Measurements from ENCODE around the gene ZBTB8B.

The ZBTB8B gene

GRCh38 chr1:32464191-32464715 is 619 bp upstream of the ZBTB8B start:
- peak; percentile 37 for DNase-seq (ENCODE audit: low read depth)
- peak overlapping the region; percentile 48 for H3K4me3 ChIP-seq (ENCODE audit: low read length)
- no peak for TF ChIP-seq CTCF (IDR thresholded peaks at IDR 0.05; ENCODE audit: insufficient read depth, low read depth, low read length, missing control alignments)

DNA sequence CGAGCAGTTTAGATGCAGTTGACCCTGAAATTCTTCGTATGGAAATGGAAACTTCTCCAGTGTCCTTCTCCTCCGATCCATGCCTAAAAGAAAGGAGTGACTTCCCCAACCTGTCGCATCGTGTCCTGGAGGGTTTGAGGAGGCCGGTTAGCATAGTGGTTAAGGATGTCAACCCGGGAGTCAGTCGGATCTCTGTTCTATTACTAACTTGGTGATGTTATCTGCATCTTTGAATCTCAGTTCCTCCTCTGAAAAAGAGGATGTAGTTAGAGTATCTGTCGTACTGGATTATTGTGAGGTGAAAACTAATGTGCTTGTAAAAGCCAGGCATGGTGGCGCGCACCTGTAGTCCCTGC is 684 bp downstream of the ZBTB8B start:
- H3K4me3 ChIP-seq (ENCODE audit: low read length): no peak overlapping the region
- DNase-seq (ENCODE audit: low read depth): no peak
- no peak for TF ChIP-seq CTCF (IDR thresholded peaks at IDR 0.05; ENCODE audit: insufficient read depth, low read depth, low read length, missing control alignments)

DNA sequence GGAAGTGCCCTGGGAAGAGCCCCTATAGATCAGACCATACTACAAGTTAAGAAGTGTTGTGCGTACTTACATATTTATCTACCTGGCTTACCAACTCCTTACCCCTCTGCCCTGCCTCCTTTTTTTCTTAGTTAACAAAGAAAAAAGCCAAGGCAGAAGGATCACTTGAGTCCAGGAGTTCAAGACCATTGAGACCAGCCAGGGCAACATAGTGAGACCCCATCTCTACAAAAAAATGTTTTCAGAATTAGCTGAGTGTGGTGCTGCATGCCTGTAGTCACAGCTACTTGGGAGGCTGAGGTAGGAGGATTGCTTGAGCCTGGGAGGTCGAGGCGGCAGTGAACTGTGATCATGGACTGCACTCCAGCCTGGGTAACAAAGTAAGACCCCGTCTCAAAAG is 1.9 kb downstream of the ZBTB8B start:
- no peak overlapping the region for H3K4me3 ChIP-seq (ENCODE audit: low read length)
- DNase-seq (ENCODE audit: low read depth): no peak
- no peak for TF ChIP-seq CTCF (IDR thresholded peaks at IDR 0.05; ENCODE audit: insufficient read depth, low read depth, low read length, missing control alignments)

DNA sequence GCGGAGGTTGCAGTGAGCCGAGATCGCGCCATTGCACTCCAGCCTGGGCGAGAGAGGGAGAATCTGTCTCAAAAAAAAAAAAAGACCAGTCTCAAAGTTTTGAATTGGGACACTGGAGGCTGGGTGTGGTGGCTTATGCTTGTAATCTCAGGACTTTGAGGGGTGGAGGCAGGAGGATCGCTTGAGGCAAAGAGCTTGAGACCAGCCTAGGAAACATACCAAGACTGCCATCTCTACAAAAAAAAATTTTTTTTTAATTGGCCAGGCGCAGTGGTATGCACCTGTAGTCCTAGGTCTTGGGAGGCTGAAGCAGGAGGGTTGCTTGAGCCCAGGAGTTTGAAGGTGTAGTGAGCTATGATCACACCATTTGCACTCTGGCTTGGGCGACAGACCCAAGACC is 3.9 kb downstream of the ZBTB8B start:
- no peak for TF ChIP-seq CTCF (IDR thresholded peaks at IDR 0.05; ENCODE audit: insufficient read depth, low read depth, low read length, missing control alignments)
- no peak overlapping the region for H3K4me3 ChIP-seq (ENCODE audit: low read length)
- no peak for DNase-seq (ENCODE audit: low read depth)

GRCh38 chr1:32470431-32470830 is 5.6 kb downstream of the ZBTB8B start:
- TF ChIP-seq CTCF (IDR thresholded peaks at IDR 0.05; ENCODE audit: insufficient read depth, low read depth, low read length, missing control alignments): no peak
- no peak for DNase-seq (ENCODE audit: low read depth)
- H3K4me3 ChIP-seq (ENCODE audit: low read length): no peak overlapping the region

DNA sequence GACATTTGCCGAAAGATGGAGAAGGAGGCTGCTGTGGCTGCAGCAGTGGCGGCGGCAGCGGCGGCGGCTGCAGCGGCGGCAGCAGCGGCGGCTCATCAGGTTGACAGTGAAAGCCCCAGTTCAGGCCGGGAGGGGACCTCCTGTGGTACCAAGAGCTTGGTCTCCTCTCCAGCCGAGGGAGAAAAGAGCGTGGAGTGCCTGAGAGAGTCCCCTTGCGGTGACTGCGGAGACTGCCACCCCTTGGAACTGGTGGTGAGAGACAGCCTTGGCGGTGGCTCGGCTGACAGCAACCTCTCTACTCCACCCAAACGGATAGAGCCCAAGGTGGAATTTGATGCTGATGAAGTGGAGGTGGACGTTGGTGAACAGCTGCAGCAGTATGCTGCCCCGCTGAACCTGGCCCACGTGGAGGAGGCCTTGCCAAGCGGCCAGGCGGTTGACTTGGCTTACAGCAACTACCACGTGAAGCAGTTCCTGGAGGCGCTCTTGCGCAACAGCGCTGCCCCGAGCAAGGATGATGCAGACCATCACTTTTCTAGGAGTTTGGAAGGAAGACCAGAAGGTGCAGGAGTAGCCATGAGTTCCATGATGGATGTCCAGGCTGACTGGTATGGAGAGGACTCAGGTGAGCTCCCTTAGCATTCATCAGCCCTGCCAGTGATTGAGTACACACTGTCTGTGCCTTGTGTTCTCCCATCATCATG is 6.3 kb downstream of the ZBTB8B start:
- DNase-seq (ENCODE audit: low read depth): no peak
- H3K4me3 ChIP-seq (ENCODE audit: low read length): no peak overlapping the region

More for the DNA sequence above, 6.3 kb downstream of the ZBTB8B start:
- no peak for TF ChIP-seq CTCF (IDR thresholded peaks at IDR 0.05; ENCODE audit: insufficient read depth, low read depth, low read length, missing control alignments)

All from epithelial cell of esophagus (primary cell).